ENCODE data around the gene PSMB11. TPM values are rescaled to one million over a fixed set of nuclear protein-coding genes. Genes with fewer than 3 reads are reported as not detected.

The PSMB11 gene
- total RNA-seq, 1 donor, result not detected

GRCh38 chr14:23006544-23007419 is 35.2 kb upstream of the PSMB11 start:
- Histone ChIP-seq H3K4me3 (ENCODE audit: insufficient read depth, low read length) (peak overlapping the region; percentile 79), H2AFZ (ENCODE audit: low read length) (peak overlapping the region; percentile 94), H3K27me3 (ENCODE audit: insufficient read depth, low read length) (no peaks in the 10 kb centered on the region), H3K36me3 (ENCODE audit: insufficient read depth, low read length) (no peaks in the 10 kb centered on the region), H3K27ac (ENCODE audit: low read depth, low read length) (peak overlapping the region; percentile 87), H4K20me1 (ENCODE audit: insufficient read depth, low read length) (no peaks in the 10 kb centered on the region), H3K4me1 (ENCODE audit: insufficient read depth, low read length) (peaks cover 23% of the 10 kb centered on the region), H3K9me3 (ENCODE audit: low read depth, low read length) (no peaks in the 10 kb centered on the region), H3K79me2 (ENCODE audit: insufficient read depth, low read length) (no peaks in the 10 kb centered on the region), H3K4me2 (ENCODE audit: insufficient read depth, low read length) (peak overlapping the region; percentile 78)
- TF ChIP-seq, protein P1, sequence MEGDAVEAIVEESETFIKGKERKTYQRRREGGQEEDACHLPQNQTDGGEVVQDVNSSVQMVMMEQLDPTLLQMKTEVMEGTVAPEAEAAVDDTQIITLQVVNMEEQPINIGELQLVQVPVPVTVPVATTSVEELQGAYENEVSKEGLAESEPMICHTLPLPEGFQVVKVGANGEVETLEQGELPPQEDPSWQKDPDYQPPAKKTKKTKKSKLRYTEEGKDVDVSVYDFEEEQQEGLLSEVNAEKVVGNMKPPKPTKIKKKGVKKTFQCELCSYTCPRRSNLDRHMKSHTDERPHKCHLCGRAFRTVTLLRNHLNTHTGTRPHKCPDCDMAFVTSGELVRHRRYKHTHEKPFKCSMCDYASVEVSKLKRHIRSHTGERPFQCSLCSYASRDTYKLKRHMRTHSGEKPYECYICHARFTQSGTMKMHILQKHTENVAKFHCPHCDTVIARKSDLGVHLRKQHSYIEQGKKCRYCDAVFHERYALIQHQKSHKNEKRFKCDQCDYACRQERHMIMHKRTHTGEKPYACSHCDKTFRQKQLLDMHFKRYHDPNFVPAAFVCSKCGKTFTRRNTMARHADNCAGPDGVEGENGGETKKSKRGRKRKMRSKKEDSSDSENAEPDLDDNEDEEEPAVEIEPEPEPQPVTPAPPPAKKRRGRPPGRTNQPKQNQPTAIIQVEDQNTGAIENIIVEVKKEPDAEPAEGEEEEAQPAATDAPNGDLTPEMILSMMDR (IDR thresholded peaks at IDR 0.05; ENCODE audit: extremely low read depth, low read depth, low read length), result peak; percentile 33
- DNase-seq (ENCODE audit: insufficient read length, low spot score, missing footprints), result peak; percentile 99

DNA sequence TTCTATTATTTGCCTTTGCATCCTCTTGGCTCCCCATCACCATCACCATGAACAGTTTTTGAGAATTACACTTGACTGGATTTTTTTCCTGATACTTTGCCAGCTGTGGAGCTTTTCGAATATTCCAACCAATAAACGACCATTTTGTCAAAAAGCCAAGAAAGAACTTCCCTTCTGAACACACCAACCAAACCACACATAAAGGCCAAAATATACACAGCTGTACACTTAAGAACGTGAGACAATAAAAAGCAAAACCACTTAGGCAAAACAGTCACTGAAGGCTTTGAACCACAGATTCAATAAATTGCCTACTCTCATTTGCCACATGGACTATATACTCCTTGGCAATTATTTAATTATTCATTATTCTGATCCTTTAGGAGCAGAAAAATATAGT is 33.2 kb upstream of the PSMB11 start:
- Histone ChIP-seq H3K27me3 (ENCODE audit: insufficient read depth, low read length) (no peaks in the 10 kb centered on the region), H3K4me1 (ENCODE audit: insufficient read depth, low read length) (peaks cover 23% of the 10 kb centered on the region), H3K79me2 (ENCODE audit: insufficient read depth, low read length) (no peaks in the 10 kb centered on the region), H2AFZ (ENCODE audit: low read length) (no peak overlapping the region), H3K4me2 (ENCODE audit: insufficient read depth, low read length) (peak overlapping the region; percentile 84), H3K27ac (ENCODE audit: low read depth, low read length) (no peak overlapping the region), H3K4me3 (ENCODE audit: insufficient read depth, low read length) (no peak overlapping the region), H4K20me1 (ENCODE audit: insufficient read depth, low read length) (no peaks in the 10 kb centered on the region), H3K36me3 (ENCODE audit: insufficient read depth, low read length) (no peaks in the 10 kb centered on the region), H3K9me3 (ENCODE audit: low read depth, low read length) (no peaks in the 10 kb centered on the region)
- TF ChIP-seq, protein P1 (IDR thresholded peaks at IDR 0.05; ENCODE audit: extremely low read depth, low read depth, low read length), result no peak
- DNase-seq (ENCODE audit: insufficient read length, low spot score, missing footprints), result no peak

GRCh38 chr14:23009483-23009938 is 32.5 kb upstream of the PSMB11 start:
- Histone ChIP-seq H3K36me3 (ENCODE audit: insufficient read depth, low read length) (no peaks in the 10 kb centered on the region), H3K9me3 (ENCODE audit: low read depth, low read length) (no peaks in the 10 kb centered on the region), H3K27ac (ENCODE audit: low read depth, low read length) (peak overlapping the region; percentile 64), H3K4me1 (ENCODE audit: insufficient read depth, low read length) (peaks cover 23% of the 10 kb centered on the region), H2AFZ (ENCODE audit: low read length) (peak overlapping the region; percentile 95), H3K4me2 (ENCODE audit: insufficient read depth, low read length) (peak overlapping the region; percentile 84), H3K4me3 (ENCODE audit: insufficient read depth, low read length) (peak overlapping the region; percentile 76), H3K27me3 (ENCODE audit: insufficient read depth, low read length) (no peaks in the 10 kb centered on the region), H3K79me2 (ENCODE audit: insufficient read depth, low read length) (no peaks in the 10 kb centered on the region), H4K20me1 (ENCODE audit: insufficient read depth, low read length) (no peaks in the 10 kb centered on the region)
- TF ChIP-seq, protein P1 (IDR thresholded peaks at IDR 0.05; ENCODE audit: extremely low read depth, low read depth, low read length), result no peak
- no peak for DNase-seq (ENCODE audit: insufficient read length, low spot score, missing footprints)
